Measurements from ENCODE around the gene DPEP2. TPM values are rescaled to one million over a fixed set of nuclear protein-coding genes. Genes with fewer than 3 reads are reported as not detected.

Gene DPEP2
- total and polyA plus RNA-seq, 2 of the 13 experiments (the other 11 are each of a cell fraction or from before 2014, with no cell fraction given) = 0.18 TPM; not detected in 1

DNA sequence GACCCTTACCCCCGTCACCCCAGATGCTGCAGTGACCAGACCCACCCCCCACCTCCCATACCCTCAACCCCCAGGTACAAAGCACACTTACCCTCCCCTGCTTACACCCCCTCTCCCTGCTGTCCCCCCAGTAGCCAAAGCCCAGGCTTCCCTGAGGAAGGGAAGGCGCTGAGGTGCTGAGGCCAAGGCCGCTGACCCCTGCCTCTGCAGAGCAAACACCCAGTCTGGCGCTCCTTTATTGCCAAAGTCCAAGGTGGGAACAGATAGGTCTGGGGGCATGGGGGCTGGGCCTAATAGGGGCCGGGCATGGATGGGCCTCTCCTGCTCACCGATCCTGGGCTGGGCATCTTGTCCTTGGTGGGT is 56.0 kb downstream of the DPEP2 start (continued):
- TF ChIP-seq CCDC6 (CRISPR knock-in tag; IDR thresholded peaks at IDR 0.05) (peak; percentile 92; the same call in 1 of the 2 replicates), LCORL (IDR thresholded peaks at IDR 0.05) (no peak), LCORL (CRISPR knock-in tag; IDR thresholded peaks at IDR 0.05) (peak; percentile 90), ZNF850 (CRISPR knock-in tag; conservative IDR thresholded peaks at IDR 0.05) (no peak), GFI1 (CRISPR knock-in tag; IDR thresholded peaks at IDR 0.05; ENCODE audit: borderline replicate concordance) (peak; percentile 92), ZNF30 (CRISPR knock-in tag; IDR thresholded peaks at IDR 0.05) (no peak), ISX (CRISPR knock-in tag; conservative IDR thresholded peaks at IDR 0.05) (no peak), HNRNPK (IDR thresholded peaks at IDR 0.05; ENCODE audit: low read depth, low read length, poor library complexity, severe bottlenecking) (no peak), ZSCAN12 (CRISPR knock-in tag; IDR thresholded peaks at IDR 0.05) (no peak), CERS6 (CRISPR knock-in tag; IDR thresholded peaks at IDR 0.05) (no peak), PHF8 (CRISPR knock-in tag; IDR thresholded peaks at IDR 0.05) (no peak), HHEX (CRISPR knock-in tag; IDR thresholded peaks at IDR 0.05) (peak; percentile 83), ZSCAN21 (CRISPR knock-in tag; IDR thresholded peaks at IDR 0.05; ENCODE audit: borderline replicate concordance) (peak; percentile 51; the same call in 1 of the 2 replicates), EHMT2 (IDR thresholded peaks at IDR 0.05; ENCODE audit: borderline replicate concordance, low read depth, low read length) (no peak), KLF15 (CRISPR knock-in tag; IDR thresholded peaks at IDR 0.05; ENCODE audit: borderline replicate concordance) (no peak), FOXP4 (CRISPR knock-in tag; IDR thresholded peaks at IDR 0.05) (no peak), ARID2 (CRISPR knock-in tag; IDR thresholded peaks at IDR 0.05; ENCODE audit: borderline replicate concordance) (no peak), ZNF484 (CRISPR knock-in tag; IDR thresholded peaks at IDR 0.05; ENCODE audit: borderline replicate concordance, low read depth) (no peak), ZNF562 (CRISPR knock-in tag; IDR thresholded peaks at IDR 0.05; ENCODE audit: borderline replicate concordance) (no peak), ZNF614 (CRISPR knock-in tag; IDR thresholded peaks at IDR 0.05; ENCODE audit: borderline replicate concordance) (no peak; the same call in 1 of the 2 replicates), ZNF326 (CRISPR knock-in tag; IDR thresholded peaks at IDR 0.05; ENCODE audit: borderline replicate concordance) (no peak)
- TF ChIP-seq, protein P1, sequence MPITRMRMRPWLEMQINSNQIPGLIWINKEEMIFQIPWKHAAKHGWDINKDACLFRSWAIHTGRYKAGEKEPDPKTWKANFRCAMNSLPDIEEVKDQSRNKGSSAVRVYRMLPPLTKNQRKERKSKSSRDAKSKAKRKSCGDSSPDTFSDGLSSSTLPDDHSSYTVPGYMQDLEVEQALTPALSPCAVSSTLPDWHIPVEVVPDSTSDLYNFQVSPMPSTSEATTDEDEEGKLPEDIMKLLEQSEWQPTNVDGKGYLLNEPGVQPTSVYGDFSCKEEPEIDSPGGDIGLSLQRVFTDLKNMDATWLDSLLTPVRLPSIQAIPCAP (CRISPR knock-in tag; IDR thresholded peaks at IDR 0.05; ENCODE audit: low read depth) = no peak
- TF ChIP-seq, protein P2, sequence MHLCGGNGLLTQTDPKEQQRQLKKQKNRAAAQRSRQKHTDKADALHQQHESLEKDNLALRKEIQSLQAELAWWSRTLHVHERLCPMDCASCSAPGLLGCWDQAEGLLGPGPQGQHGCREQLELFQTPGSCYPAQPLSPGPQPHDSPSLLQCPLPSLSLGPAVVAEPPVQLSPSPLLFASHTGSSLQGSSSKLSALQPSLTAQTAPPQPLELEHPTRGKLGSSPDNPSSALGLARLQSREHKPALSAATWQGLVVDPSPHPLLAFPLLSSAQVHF (CRISPR knock-in tag; IDR thresholded peaks at IDR 0.05) = peak; percentile 69; the same call in 1 of the 2 replicates
- TF ChIP-seq, protein P3, sequence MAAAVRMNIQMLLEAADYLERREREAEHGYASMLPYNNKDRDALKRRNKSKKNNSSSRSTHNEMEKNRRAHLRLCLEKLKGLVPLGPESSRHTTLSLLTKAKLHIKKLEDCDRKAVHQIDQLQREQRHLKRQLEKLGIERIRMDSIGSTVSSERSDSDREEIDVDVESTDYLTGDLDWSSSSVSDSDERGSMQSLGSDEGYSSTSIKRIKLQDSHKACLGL (CRISPR knock-in tag; IDR thresholded peaks at IDR 0.05) = no peak
- TF ChIP-seq, protein P4, sequence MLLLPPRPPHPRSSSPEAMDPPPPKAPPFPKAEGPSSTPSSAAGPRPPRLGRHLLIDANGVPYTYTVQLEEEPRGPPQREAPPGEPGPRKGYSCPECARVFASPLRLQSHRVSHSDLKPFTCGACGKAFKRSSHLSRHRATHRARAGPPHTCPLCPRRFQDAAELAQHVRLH (CRISPR knock-in tag; IDR thresholded peaks at IDR 0.05; ENCODE audit: borderline replicate concordance, low read depth) = no peak

Data from HepG2 (cell line).